Stimulated activated CD4-positive, alpha-beta T cell treated with anti-CD3 and anti-CD28 coated beads, Interleukin-15, amount 100 ng/mL, for 24 hours (primary cell): Measurements from ENCODE around the gene TBC1D4.

Source experiments
- DNase-seq: peaks from one replicate; pipeline ENCODE4 v3.0.0-alpha.2; 2020

The TBC1D4 gene, protein sequence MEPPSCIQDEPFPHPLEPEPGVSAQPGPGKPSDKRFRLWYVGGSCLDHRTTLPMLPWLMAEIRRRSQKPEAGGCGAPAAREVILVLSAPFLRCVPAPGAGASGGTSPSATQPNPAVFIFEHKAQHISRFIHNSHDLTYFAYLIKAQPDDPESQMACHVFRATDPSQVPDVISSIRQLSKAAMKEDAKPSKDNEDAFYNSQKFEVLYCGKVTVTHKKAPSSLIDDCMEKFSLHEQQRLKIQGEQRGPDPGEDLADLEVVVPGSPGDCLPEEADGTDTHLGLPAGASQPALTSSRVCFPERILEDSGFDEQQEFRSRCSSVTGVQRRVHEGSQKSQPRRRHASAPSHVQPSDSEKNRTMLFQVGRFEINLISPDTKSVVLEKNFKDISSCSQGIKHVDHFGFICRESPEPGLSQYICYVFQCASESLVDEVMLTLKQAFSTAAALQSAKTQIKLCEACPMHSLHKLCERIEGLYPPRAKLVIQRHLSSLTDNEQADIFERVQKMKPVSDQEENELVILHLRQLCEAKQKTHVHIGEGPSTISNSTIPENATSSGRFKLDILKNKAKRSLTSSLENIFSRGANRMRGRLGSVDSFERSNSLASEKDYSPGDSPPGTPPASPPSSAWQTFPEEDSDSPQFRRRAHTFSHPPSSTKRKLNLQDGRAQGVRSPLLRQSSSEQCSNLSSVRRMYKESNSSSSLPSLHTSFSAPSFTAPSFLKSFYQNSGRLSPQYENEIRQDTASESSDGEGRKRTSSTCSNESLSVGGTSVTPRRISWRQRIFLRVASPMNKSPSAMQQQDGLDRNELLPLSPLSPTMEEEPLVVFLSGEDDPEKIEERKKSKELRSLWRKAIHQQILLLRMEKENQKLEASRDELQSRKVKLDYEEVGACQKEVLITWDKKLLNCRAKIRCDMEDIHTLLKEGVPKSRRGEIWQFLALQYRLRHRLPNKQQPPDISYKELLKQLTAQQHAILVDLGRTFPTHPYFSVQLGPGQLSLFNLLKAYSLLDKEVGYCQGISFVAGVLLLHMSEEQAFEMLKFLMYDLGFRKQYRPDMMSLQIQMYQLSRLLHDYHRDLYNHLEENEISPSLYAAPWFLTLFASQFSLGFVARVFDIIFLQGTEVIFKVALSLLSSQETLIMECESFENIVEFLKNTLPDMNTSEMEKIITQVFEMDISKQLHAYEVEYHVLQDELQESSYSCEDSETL (N-terminal part only)

DNA sequence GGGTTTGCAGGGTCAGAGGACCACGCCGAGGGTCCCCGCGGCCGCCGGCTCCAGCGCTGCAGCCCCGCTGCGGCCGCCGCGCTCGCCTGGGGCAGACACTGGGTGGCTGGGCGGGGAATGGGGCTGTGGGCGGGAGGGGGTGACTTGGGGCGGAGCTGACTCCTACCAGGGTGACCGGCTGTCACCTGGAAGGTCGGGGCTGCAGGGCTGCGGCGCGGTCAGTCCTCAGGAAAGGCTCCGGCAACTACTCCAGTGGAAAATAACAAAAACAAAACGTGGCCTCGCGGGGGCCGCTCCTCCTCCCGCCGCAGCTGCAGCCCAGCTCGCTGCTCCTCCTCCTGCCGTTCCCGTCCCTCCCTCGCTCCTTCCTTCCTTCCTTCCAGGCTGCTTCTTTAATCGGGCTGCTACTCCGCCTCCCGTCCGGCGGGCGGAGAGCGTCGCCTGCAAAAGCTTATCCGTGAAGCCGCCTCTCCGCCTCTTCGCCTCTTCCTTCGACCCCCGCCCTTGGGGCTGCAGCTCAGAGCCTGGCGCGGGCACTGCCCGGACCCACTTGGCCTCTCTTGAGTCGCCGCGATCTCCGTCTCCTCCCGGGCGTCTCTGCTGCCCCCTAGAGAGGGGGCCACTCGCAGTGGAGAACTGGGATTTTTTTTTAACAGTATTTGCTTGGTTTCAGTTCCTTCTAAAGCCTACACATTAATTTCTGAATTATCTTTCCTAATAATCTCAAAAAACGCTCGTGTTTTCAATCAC lies at the start of gene TBC1D4:
TBC1D4 (minus strand) TSS at position 100 of the 750 bp plus-strand sequence. CDS start 402 bp downstream, outside the sequence.
- peak; percentile 73 for DNase-seq

DNA sequence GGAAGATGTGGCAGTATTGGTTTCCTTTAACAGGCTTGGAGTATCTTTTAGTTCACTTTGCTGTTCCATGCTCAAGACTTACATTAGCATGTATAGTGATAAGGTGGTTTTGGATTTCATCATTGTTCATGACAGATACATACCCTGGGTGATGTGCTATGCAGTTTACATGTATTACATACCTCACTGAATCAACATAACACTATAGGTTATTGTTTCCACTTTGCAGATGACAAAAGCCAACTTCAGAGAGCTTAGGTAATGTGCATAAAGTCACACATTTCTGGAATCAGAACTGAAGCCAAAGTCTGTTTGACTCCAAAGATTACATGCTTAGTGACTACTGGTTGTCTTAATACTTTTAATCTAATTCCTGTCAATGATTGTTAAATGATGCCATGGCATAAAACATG lies 48.6 kb upstream of the TBC1D4 start:
- DNase-seq: no peak

DNA sequence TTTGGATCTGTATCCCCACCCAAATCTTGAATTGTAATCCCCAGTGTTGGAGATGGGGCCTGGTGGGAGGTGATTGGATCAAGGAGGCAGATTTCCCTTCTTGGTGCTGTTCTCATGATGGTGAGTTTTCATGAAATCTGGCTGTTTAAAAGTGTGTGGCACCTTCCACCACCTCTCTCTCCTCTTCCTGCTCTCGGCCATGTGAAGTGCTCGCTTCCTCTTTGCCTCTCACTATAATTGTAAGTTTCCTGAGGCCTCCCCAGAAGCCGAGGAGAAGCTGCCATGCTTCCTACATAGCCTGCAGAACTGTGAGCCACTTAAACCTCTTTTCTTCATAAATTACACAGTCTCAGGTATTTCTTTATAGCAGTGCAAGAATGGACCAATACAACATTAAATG lies 40.0 kb upstream of the TBC1D4 start:
- no peak for DNase-seq

DNA sequence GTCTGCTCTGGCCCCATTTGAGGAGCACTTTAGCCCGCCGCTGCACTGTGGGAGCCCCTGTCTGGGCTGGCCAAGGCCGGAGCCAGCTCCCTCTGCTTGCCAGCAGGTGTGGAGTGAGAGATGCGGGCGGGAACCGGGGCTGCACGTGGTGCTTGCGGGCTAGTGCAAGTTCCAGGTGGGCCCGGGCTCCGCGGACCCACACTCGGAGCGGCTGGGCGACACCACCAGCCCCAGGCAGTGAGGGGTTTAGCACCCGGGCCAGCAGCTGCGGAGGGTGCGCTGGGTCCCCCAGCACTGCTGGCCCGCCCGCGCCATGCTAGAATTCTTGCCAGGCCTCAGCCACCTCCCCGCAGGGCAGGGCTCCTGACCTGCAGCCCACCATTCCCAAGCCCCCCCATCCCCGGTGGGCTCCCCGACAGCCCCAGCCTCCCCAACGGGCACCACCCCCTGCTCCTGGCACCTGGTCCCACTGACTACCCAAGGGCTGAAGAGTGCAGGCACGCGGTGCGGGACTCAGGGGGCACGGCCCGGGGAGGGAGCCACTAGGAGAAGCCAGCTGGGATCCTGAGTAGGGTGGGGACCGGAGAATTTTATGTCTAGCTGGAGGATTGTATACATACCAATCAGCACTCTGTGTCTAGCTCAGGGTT lies 36.6 kb upstream of the TBC1D4 start:
- no peak for DNase-seq

DNA sequence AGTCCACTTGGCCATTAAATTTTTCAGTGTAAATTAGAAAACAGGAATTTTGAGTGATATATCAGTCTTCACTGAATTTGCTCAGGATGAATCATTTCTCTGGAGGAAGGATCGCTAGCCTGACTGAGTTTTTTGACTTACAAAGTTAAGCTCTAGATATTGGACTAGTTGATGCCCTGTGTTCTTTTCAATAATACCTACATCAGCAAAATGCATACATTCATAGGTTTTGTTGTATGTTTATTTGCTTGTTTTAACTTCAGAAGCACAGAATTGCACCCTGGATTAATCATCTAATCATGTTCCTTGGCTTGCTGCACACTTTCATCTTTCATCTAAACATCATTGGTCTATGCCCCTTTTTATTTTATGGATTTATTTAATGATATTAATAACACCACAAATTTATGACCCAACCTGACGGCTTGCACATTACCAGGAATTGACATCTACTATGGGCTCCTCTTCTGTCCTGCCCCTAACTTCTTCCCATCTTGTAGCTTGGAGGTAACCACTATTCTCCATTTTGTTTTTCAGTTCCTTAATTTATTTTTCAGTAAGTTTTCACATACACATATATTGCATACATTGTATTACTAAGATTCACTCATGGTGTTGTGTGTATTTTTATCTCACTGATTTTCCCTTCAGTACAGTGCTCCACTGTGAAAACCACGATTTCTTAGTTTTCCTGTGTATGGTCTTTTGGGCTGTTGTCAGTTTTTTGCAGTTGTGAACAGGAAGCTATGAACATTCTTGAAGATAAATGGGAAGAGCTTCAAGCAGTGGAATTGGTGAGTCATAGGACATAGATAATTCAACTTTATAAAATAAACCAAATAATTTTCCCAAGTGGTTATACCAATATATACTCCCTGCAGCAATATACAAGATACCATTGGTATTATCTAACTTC lies 32.4 kb upstream of the TBC1D4 start:
- DNase-seq: no peak

DNA sequence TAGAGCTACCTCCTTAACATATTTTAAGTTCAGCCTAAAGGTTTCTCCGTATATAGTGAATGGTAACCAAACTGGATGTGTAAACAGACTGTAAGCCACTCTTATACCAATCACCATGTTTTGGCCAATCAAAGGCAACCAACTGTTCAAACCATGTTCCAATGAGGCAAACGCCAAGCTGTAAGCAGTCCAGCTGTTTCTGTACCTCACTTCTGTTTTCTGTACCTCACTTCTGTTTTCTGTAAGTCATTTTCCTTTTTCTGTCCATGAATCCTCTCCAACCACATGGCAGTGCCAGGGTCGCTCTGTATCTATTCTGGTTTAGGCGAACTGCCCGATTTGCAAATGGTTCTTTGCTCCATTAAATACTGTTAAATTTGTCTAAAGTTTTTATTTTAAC lies 31.3 kb upstream of the TBC1D4 start:
- no peak for DNase-seq

DNA sequence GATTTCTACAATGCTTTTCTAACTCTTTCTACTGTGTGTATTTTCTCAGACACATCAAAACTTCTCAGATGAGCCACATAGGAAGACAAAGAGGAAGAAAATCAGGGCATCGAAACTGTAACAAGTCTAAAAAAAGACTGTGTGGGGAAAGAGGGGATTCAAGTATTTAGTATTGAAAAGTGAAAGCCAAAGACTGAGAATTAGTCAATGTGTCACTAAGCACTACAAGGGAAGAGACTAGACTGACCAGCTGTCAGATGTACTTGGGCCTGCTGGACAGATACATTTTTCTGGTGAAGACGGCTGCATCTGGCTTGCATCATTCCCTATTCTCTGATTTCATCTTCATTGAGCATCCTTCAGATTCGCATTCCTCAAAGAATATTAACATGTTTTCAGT lies 30.3 kb upstream of the TBC1D4 start:
- DNase-seq: no peak

DNA sequence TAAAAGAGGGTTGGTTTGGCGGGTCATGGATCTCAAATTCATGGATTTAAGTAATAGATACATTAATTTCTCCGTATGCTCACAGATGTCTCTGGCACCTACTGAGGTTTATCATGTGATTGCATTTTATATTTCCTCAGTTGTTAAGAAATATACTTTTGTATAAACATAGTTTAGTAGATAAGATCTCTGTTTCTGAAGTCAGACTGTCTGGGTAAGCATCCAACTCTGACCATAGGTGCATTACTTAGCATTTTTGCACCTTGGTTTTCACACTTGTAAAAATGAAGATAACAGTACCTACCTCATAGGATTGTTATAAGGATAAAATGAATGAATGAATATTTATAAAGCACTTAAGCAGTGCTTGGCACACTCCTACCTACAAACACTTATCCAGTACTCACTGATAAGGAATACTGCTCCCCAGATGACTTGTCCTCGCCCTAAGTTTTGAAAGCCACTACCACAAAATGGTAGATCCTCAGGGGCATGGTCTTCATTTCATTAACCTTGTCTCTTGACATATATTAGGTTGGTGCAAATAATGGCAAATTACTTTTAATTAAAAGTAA lies 29.2 kb upstream of the TBC1D4 start:
- DNase-seq: no peak

DNA sequence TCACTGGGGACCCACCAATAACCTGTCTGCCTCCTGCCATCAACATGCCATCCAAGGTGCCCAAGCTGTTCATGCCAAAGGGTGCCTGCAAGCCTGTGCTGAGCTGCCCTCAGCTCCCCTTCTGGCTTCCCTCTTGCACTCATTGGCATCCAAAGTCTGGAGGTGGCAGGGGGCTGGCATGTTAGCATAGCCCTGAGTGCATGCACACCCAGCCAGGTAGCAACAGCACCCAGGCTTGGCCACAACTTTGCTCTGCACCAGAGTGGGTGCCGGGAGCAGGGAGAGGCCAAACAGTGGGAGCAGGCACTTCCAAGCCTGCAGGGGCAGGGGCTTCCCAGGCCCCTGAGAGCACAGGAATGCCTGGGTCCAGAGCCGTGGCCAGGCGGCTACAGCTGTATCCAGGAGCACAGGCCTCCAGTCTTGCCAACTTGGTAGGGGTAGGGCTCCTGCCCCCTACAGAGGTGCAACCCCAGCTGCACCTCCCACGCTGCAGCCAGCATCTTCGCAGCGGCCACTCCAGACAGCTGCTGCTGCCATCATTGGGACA lies 26.1 kb upstream of the TBC1D4 start:
- DNase-seq: no peak

DNA sequence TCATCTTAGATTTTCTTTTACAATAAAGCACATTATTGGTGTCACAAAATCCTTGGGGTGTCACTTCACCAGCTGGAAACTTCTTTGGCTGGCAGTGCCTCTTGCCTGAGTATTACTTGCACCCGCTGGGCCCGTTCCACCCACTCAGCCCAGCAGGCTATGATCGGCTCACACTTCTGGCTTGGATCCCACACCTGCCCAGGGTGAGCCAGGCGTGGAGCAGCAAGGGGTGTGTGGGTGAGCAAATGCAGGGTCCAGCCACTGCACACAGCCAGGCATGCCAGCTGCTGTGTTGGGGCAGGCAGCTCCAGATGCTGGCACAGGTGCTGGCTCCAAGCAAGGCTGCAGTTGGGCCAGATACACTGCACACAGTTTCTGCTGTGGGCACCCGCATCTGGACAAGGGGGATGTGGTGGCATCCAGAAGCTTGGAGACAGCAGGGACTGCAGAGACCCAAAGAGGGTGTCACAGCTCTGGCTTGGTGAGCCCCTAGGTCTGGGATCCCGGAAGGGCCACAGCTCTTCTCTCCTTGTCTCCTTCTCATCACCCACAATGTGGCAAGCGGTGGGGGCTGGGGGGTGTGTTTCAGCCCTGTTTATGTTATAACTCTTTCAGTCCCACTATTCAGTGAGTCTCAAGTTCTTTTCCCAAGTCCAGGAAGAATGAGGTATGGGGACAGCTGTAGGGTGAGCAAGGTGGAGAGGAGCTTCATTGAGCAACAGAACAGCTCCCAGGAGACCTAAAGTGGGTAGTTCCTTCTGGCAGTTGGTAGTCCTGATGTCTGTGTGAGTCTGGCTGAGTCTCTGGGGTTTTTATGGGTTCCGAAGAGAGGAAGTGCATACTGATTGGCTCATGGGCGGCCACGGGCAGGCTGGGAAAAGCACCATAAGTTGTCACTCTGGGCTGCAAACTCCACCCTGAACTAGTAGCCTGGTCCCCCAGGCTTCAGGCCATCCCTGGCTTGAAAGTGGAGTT lies 25.3 kb upstream of the TBC1D4 start:
- DNase-seq: no peak

DNA sequence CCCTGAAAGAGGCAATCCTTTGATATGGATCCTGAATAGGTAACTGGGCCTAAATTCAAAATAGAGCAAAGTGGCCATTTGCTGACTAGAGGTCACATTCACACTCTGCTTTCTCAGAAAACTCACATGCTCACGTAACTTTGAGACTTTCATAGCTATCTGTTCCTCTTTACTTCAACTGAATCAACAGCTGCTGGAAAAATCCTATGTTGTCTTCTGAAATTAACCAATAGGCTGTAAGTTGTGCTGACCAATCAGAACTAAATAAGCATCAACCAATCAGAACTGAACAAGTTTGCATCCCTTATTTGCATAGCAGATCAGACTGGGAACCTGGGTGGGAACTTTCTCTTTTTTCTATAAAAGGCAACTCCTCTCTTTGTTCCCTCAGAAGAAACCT lies 24.0 kb upstream of the TBC1D4 start:
- no peak for DNase-seq

DNA sequence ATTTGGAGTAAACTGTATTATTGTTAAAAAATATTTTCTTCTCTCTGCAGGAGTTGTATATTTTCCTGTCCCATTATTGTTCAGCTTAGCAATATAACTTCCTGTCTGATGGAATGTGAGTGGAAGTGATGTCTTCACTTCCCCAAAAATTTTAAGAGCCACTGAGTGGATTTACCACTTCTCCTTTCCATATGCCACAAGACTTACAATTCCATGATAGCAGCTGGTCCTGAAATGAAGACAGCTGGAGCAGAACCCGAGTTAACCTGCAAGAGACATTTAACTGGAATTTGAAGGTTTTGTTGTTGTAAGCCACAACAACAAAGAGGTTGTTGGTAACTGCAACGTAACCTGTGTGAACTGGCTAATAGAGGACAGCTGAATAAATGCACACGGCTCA lies 23.4 kb upstream of the TBC1D4 start:
- DNase-seq: no peak

DNA sequence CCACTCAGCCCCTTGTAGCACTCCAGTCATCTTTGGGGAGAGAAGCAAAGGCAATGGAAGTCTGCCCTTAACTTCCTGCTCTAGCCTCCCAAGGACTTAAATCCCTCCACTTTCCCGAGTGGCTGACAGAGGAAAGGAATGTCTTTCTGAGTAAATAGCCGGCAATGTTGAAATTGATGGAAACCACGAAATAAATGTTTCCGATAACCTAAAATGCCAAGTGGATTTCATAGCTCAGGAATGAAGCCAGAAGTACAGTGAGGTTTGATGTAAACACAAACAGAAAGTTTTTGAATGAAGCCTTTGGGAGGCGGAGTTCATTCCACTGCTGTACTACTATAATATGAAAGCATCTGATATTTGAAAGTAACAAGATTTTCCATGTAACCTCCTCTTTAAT lies 14.0 kb upstream of the TBC1D4 start:
- no peak for DNase-seq

DNA sequence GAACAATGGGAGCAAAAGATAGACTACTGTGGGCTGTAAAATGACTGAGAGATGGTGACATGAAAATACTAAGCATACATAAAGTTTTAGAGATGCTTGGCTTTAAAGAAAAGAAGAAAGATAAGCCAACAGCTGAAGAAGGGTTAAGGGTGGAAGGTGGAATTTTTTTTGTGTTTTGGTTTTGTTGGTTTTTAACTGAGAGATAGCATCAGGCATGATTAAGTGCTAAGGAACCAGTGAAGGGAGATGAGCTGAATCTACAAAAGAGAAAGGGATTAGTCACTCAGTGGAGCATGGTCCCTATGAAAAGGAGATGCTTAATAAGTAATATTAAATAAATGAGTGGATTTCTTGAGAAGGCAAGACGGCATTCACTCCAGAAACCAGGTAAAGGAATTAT lies 12.5 kb upstream of the TBC1D4 start:
- no peak for DNase-seq

DNA sequence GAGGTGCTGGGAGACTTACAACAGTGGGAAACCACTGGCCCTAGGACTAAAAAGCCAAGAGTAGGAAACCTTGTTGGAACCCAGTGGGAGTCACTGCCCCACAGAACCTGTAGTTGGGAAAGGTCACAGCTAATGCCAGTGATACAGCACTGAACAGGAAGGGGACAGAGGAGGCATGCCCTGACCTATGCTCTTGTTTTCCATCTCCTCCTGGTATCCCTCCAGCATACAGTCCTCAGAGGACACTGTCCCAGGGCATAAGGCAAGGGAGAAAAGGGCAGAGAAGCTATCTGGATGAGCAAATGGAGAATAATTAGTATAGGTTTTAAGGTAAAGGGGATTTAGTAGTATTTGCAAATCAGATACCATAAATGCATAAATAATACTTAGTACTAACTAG lies 11.2 kb upstream of the TBC1D4 start:
- no peak for DNase-seq

DNA sequence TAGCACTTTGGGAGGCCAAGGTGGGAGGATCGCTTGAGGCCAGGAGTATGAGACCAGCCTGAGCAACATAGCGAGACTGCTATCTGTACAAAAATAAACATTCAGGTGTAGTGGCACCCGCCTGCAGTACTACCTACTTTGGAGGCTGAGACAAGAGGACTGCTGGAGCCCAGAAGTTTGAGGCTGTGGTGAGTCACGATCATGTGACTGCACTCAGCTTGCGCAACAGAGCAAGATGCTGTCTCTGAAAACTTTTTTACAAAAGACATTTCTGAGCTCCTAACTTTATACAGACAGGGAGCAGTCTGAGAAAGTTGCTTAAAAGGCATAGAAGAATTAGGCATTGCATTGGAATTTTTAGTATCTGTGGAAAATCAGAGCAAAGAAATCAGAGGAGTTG lies 10.4 kb upstream of the TBC1D4 start:
- no peak for DNase-seq

DNA sequence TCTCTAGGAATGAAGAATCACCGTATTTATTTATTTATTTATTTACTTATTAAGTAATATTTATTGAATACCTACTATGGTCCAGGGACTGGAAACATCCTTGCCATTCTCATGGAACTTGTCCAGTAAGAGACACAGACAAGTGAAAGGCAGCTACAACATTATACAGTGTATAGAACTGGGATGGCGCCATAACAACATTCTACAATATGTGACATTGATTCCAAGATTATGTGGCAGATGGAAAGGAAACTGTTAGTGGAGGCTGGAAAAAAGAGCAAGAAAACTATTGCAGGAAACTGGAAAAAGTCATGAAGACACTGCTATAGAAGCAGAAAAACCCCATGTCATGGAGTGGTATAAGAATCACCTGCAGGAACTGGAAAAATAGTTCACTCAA lies 9.4 kb upstream of the TBC1D4 start:
- no peak for DNase-seq

DNA sequence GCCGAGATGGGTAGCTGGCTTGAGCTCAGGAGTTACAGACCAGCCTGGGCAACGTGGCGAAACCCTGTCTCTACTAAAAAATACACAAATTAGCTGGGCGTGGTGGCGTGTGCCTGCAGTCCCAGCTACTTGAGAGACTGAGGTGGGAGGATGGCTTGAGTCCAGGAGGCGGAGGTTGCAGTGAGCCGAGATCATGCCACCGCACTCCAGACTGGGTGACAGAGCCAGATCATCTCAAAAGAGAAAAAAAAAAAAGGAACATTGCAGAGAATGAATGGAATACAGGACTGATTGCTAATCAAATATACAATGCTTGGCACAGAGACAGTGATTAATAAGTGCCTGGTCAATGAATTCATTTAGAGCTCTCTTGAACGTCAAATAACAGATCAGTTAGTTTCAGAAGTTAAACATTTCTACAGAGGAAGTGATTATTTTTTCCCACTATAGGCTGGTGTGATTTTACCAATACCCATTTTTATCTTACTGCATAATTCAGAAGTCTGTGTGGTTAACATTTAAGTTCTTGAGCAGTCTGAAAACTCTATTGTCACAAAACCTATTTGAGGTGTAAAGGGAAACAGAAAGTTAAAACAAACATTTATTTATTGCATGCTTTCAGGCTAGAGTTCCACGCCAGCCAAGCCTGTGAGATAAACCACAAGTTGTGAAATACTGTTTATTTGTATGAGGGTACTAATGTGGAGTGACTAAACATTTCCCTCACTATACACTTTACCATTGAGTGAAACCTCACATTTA lies 7.7 kb upstream of the TBC1D4 start:
- DNase-seq: no peak
